ENCODE results near the gene MEIS2.

Gene MEIS2

GRCh38 chr15:36880913-36881460, 219.4 kb downstream of the MEIS2 start:
- TF ChIP-seq, protein P1, sequence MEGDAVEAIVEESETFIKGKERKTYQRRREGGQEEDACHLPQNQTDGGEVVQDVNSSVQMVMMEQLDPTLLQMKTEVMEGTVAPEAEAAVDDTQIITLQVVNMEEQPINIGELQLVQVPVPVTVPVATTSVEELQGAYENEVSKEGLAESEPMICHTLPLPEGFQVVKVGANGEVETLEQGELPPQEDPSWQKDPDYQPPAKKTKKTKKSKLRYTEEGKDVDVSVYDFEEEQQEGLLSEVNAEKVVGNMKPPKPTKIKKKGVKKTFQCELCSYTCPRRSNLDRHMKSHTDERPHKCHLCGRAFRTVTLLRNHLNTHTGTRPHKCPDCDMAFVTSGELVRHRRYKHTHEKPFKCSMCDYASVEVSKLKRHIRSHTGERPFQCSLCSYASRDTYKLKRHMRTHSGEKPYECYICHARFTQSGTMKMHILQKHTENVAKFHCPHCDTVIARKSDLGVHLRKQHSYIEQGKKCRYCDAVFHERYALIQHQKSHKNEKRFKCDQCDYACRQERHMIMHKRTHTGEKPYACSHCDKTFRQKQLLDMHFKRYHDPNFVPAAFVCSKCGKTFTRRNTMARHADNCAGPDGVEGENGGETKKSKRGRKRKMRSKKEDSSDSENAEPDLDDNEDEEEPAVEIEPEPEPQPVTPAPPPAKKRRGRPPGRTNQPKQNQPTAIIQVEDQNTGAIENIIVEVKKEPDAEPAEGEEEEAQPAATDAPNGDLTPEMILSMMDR (IDR thresholded peaks at IDR 0.05; ENCODE audit: insufficient read depth, low read length, poor library complexity, severe bottlenecking) = no peak
- H3K36me3 ChIP-seq (ENCODE audit: control insufficient read depth, insufficient read depth, low read length) = no peaks in the 10 kb centered on the region
- peaks cover 8% of the 10 kb centered on the region for H3K27me3 ChIP-seq (replicated peaks; ENCODE audit: control insufficient read depth, insufficient read depth, low read length)
- no peak for DNase-seq (ENCODE audit: extremely low read depth, insufficient read length)
- no peak overlapping the region for H3K4me3 ChIP-seq (replicated peaks; ENCODE audit: low read depth, low read length)

GRCh38 chr15:36880224-36880912, 220.0 kb downstream of the MEIS2 start:
- H3K4me3 ChIP-seq (replicated peaks; ENCODE audit: low read depth, low read length) = no peak overlapping the region

GRCh38 chr15:36879568-36880222, 220.7 kb downstream of the MEIS2 start:
- no peaks in the 10 kb centered on the region for H3K36me3 ChIP-seq (ENCODE audit: control insufficient read depth, insufficient read depth, low read length)
- DNase-seq (ENCODE audit: extremely low read depth, insufficient read length) = no peak
- H3K4me3 ChIP-seq (replicated peaks; ENCODE audit: low read depth, low read length) = no peak overlapping the region
- TF ChIP-seq, protein P1 (IDR thresholded peaks at IDR 0.05; ENCODE audit: insufficient read depth, low read length, poor library complexity, severe bottlenecking) = no peak
- H3K27me3 ChIP-seq (replicated peaks; ENCODE audit: control insufficient read depth, insufficient read depth, low read length) = peaks cover 8% of the 10 kb centered on the region

More at GRCh38 chr15:36880224-36880912, 220.0 kb downstream of the MEIS2 start:
- TF ChIP-seq, protein P1 (IDR thresholded peaks at IDR 0.05; ENCODE audit: insufficient read depth, low read length, poor library complexity, severe bottlenecking) = no peak
- no peaks in the 10 kb centered on the region for H3K36me3 ChIP-seq (ENCODE audit: control insufficient read depth, insufficient read depth, low read length)
- DNase-seq (ENCODE audit: extremely low read depth, insufficient read length) = no peak
- peaks cover 8% of the 10 kb centered on the region for H3K27me3 ChIP-seq (replicated peaks; ENCODE audit: control insufficient read depth, insufficient read depth, low read length)

GRCh38 chr15:36878684-36879262, 221.6 kb downstream of the MEIS2 start:
- Histone ChIP-seq H3K27me3 (replicated peaks; ENCODE audit: control insufficient read depth, insufficient read depth, low read length) (peaks cover 8% of the 10 kb centered on the region), H3K4me3 (replicated peaks; ENCODE audit: low read depth, low read length) (no peak overlapping the region), H3K36me3 (ENCODE audit: control insufficient read depth, insufficient read depth, low read length) (no peaks in the 10 kb centered on the region)
- TF ChIP-seq, protein P1 (IDR thresholded peaks at IDR 0.05; ENCODE audit: insufficient read depth, low read length, poor library complexity, severe bottlenecking) = no peak
- DNase-seq (ENCODE audit: extremely low read depth, insufficient read length) = no peak

GRCh38 chr15:36877796-36878683, 222.3 kb downstream of the MEIS2 start:
- TF ChIP-seq, protein P1 (IDR thresholded peaks at IDR 0.05; ENCODE audit: insufficient read depth, low read length, poor library complexity, severe bottlenecking) = no peak
- H3K27me3 ChIP-seq (replicated peaks; ENCODE audit: control insufficient read depth, insufficient read depth, low read length) = peaks cover 8% of the 10 kb centered on the region
- H3K4me3 ChIP-seq (replicated peaks; ENCODE audit: low read depth, low read length) = no peak overlapping the region; the same call in 1 of the 2 replicates
- peak; percentile 51 for DNase-seq (ENCODE audit: extremely low read depth, insufficient read length)
- no peaks in the 10 kb centered on the region for H3K36me3 ChIP-seq (ENCODE audit: control insufficient read depth, insufficient read depth, low read length)

Measured in GM06990 (cell line).